Liver (tissue), 9 donors: Measurements from ENCODE around the gene ID3. TPM values are rescaled to one million over a fixed set of nuclear protein-coding genes. Genes with fewer than 3 reads are reported as not detected.

Experiments
- DNase-seq: peaks from one replicate; pipeline ENCODE4 v3.0.0-alpha.2; 2017; ENCODE audit warnings: low spot score
- H3K27ac ChIP-seq, 2 donors: one replicate each; pipeline ENCODE4 v1.7.0; 2013; ENCODE audit warnings: inconsistent platforms in 2 of 2, low read length in 2 of 2, control low read depth in 1 of 2, low read depth in 1 of 2, mild to moderate bottlenecking in 1 of 2
- H3K27me3 ChIP-seq, 4 donors: one replicate each; pipeline versions ENCODE4 v1.6.1 to v1.7.0; 2013; ENCODE audit warnings: low read length in 3 of 4, inconsistent platforms in 1 of 4, mild to moderate bottlenecking in 1 of 4, moderate library complexity in 1 of 4; ENCODE audit not compliant: control insufficient read depth in 4 of 4, insufficient read depth in 4 of 4
- H3K36me3 ChIP-seq, 4 donors: one replicate each; pipeline versions ENCODE4 v1.6.1 to v1.7.0; 2013; ENCODE audit warnings: low read length in 3 of 4, mild to moderate bottlenecking in 3 of 4, low read depth in 1 of 4, moderate library complexity in 1 of 4; ENCODE audit not compliant: control insufficient read depth in 4 of 4, insufficient read depth in 3 of 4
- H3K4me1 ChIP-seq, 4 donors: one replicate each; pipeline versions ENCODE4 v1.6.1 to v1.7.0; 2013; ENCODE audit warnings: low read length in 3 of 4, mild to moderate bottlenecking in 3 of 4, moderate library complexity in 1 of 4; ENCODE audit not compliant: control insufficient read depth in 4 of 4, insufficient read depth in 4 of 4
- H3K4me3 ChIP-seq, 3 donors: one replicate each; pipeline versions ENCODE4 v1.6.1 to v1.7.0; 2013; ENCODE audit warnings: low read length in 3 of 3, control low read depth in 1 of 3, low read depth in 1 of 3, mild to moderate bottlenecking in 1 of 3
- H3K9ac ChIP-seq, 2 donors: one replicate each; pipeline ENCODE4 v1.7.0; 2013; ENCODE audit warnings: low read length in 2 of 2, mild to moderate bottlenecking in 2 of 2, moderate library complexity in 2 of 2, control low read depth in 1 of 2, low read depth in 1 of 2
- H3K9me3 ChIP-seq, 4 donors: one replicate each; pipeline versions ENCODE4 v1.6.1 to v1.7.0; 2013; ENCODE audit warnings: low read length in 3 of 4; ENCODE audit not compliant: control insufficient read depth in 4 of 4
- CTCF ChIP-seq: fragments of 150-350 bp; IDR thresholded peaks from 2 replicates; pipeline ENCODE4 v1.5.1; 2017; ENCODE audit warnings: improper control_type of control experiment, low read depth, low read length; ENCODE audit not compliant: missing input control
- EGR1 ChIP-seq, 2 donors: IDR thresholded peaks; 2 replicates each; pipeline ENCODE4 v1.6.1; 2016 to 2018; ENCODE audit warnings: antibody characterized with exemption in 2 of 2, low read depth in 2 of 2
- FOXA1 ChIP-seq: IDR thresholded peaks from 2 replicates; pipeline ENCODE4 v1.6.1; 2016; ENCODE audit warnings: antibody characterized with exemption
- FOXA2 ChIP-seq: IDR thresholded peaks from 2 replicates; pipeline ENCODE4 v1.6.1; 2016; ENCODE audit warnings: antibody characterized with exemption
- GABPA ChIP-seq, 2 donors: IDR thresholded peaks in 1 of 2; conservative IDR thresholded peaks in 1 of 2; 2 replicates each; pipeline ENCODE4 v1.6.1; 2016; ENCODE audit warnings: antibody characterized with exemption in 2 of 2, mild to moderate bottlenecking in 1 of 2, moderate library complexity in 1 of 2
- HNF4A ChIP-seq, 2 donors: conservative IDR thresholded peaks; 2 replicates each; pipeline ENCODE4 v1.6.1; 2016; ENCODE audit warnings: antibody characterized with exemption in 2 of 2, mild to moderate bottlenecking in 2 of 2
- HNF4G ChIP-seq: IDR thresholded peaks from 2 replicates; pipeline ENCODE4 v1.6.1; 2016; ENCODE audit warnings: antibody characterized with exemption
- JUND ChIP-seq, 2 donors: IDR thresholded peaks; 2 replicates each; pipeline ENCODE4 v1.6.1; 2016; ENCODE audit warnings: antibody characterized with exemption in 2 of 2
- NR2F2 ChIP-seq: IDR thresholded peaks from 2 replicates; pipeline ENCODE4 v1.6.1; 2016; ENCODE audit warnings: antibody characterized with exemption
- RAD21 ChIP-seq, 2 donors: IDR thresholded peaks; 2 replicates each; pipeline ENCODE4 v1.6.1; 2016; ENCODE audit warnings: antibody characterized with exemption in 2 of 2, mild to moderate bottlenecking in 2 of 2
- REST ChIP-seq: IDR thresholded peaks from 2 replicates; pipeline ENCODE4 v1.6.1; 2016; ENCODE audit warnings: antibody characterized with exemption, mild to moderate bottlenecking
- RXRA ChIP-seq, 2 donors: IDR thresholded peaks; 2 replicates each; pipeline ENCODE4 v1.6.1; 2017 to 2018; ENCODE audit warnings: antibody characterized with exemption in 2 of 2, mild to moderate bottlenecking in 1 of 2
- SP1 ChIP-seq: IDR thresholded peaks from 2 replicates; pipeline ENCODE4 v1.6.1; 2018; ENCODE audit warnings: antibody characterized with exemption, mild to moderate bottlenecking
- TAF1 ChIP-seq: conservative IDR thresholded peaks from 2 replicates; pipeline ENCODE4 v1.6.1; 2016; ENCODE audit warnings: antibody characterized with exemption, mild to moderate bottlenecking
- YY1 ChIP-seq: IDR thresholded peaks from 2 replicates; pipeline ENCODE4 v1.6.1; 2016; ENCODE audit warnings: antibody characterized with exemption, mild to moderate bottlenecking
- WGBS: extraction: QIAGEN DNeasy Blood & Tissue Kit; methylation state at CpG from one replicate; pipeline ENCODE4 v1.1.7; 2013; 5-methylcytosine and 5-hydroxymethylcytosine counted together
- polyA plus RNA-seq, 2 donors: library from polyadenylated mRNA; stranded (reverse) in 1 of 2; unstranded in 1 of 2; fragments of 200-250 nt in 1 of 2; fragments of >200 nt in 1 of 2; fragmentation: Nextera tagmentation in 1 of 2; extraction: Ambion mirVana in 1 of 2; gene quantifications; one replicate each; pipeline versions ENCODE4 v1.2.1 to v1.2.3, GENCODE V29; 2013 to 2015
- total RNA-seq, 2 donors: library from RNA; depleted of rRNA; stranded (reverse); fragments of >200 nt; gene quantifications; one replicate each; pipeline ENCODE4 v1.2.3, GENCODE V29; 2014
- TF ChIP-seq, protein P1 (sequence below): IDR thresholded peaks from 2 replicates; pipeline ENCODE4 v1.6.1; 2016; ENCODE audit warnings: antibody characterized with exemption
- TF ChIP-seq, protein P2 (sequence below): IDR thresholded peaks from 2 replicates; pipeline ENCODE4 v1.6.1; 2016; ENCODE audit warnings: antibody characterized with exemption
- donor health status: healthy.
- donor health status: healthy.
- donor health status: healthy.
- donor health status: healthy.
- donor health status: healthy.

The ID3 gene
- total and polyA plus RNA-seq, 4 donors = 21.6 to 42.6 (median 37.9) TPM

DNA sequence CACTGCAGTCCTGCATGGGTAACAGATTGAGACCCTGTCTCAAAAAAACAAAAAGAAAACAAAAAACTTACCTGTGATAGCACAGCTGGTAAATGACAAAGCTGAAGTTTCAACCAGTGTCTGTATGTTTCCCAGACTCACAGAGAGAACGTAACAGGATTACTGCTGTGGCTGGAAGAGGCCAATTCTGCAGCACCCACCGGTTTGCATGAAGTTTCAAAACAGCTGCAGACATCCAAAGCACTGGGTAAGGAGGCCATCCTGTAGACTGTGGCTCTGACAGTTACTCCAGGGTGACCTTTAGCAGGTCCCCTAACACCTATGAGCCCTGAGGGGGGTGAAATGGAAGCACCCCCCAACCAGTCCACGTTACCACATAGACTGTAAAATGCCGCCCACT lies 7.5 kb downstream of the ID3 start (continued):
- no peak for TF ChIP-seq REST
- TF ChIP-seq SP1 = no peak
- TF ChIP-seq, protein P1, sequence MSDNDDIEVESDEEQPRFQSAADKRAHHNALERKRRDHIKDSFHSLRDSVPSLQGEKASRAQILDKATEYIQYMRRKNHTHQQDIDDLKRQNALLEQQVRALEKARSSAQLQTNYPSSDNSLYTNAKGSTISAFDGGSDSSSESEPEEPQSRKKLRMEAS = no peak
- TF ChIP-seq RAD21 (IDR thresholded peaks at IDR 0.05) = no peak
- no peak for TF ChIP-seq TAF1
- TF ChIP-seq FOXA1 = no peak
- TF ChIP-seq RXRA (IDR thresholded peaks at IDR 0.05) = no peak
- TF ChIP-seq EGR1 (IDR thresholded peaks at IDR 0.05; ENCODE audit: low read depth in 2 of 2) = no peak

DNA sequence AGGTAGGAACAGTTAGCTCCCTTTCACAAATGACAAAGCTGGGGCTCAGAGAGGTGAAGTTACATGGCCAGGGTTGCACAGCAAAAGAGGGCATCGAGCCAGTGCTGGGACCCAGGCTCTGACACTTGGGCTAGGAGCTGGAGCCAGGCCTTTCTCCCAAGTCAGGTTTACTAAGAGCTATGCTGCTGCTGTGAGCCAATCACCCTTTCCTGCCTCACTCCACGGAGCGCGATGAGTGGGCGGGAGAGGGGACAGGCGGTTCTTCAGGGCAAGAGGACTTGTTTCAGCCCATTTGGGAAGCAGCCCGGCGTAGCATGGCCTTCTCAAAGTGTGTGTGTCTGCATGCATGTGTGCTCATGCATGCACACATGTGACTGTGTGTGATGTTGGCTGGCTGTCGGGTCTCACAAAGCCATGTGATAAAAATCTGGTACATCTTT lies 10.6 kb downstream of the ID3 start:
- H3K4me3 ChIP-seq = no peak overlapping the region
- no peaks in the 10 kb centered on the region for H3K27me3 ChIP-seq
- 80% methylated on average over 9 of the region's 9 CpGs for WGBS
- no peak for TF ChIP-seq CTCF
- TF ChIP-seq, protein P1 = no peak
- no peak for TF ChIP-seq EGR1 (IDR thresholded peaks at IDR 0.05; ENCODE audit: low read depth in 2 of 2)
- no peak for TF ChIP-seq HNF4G
- TF ChIP-seq HNF4A (conservative IDR thresholded peaks at IDR 0.05) = no peak
- no peak for TF ChIP-seq REST
- no peak for TF ChIP-seq JUND (IDR thresholded peaks at IDR 0.05)
- TF ChIP-seq, protein P2, sequence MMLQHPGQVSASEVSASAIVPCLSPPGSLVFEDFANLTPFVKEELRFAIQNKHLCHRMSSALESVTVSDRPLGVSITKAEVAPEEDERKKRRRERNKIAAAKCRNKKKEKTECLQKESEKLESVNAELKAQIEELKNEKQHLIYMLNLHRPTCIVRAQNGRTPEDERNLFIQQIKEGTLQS = no peak
- no peak for TF ChIP-seq RXRA (IDR thresholded peaks at IDR 0.05)
- TF ChIP-seq SP1 = no peak
- TF ChIP-seq GABPA (IDR thresholded peaks at IDR 0.05 in 1 of 2, conservative IDR thresholded peaks at IDR 0.05 in 1 of 2) = no peak
- TF ChIP-seq FOXA2 = no peak
- no peak for TF ChIP-seq YY1
- TF ChIP-seq NR2F2 = no peak
- H3K9ac ChIP-seq = no peak overlapping the region
- no peak overlapping the region for H3K27ac ChIP-seq
- H3K9me3 ChIP-seq = no peaks in the 10 kb centered on the region
- no peaks in the 10 kb centered on the region for H3K36me3 ChIP-seq
- DNase-seq = no peak
- no peaks in the 10 kb centered on the region for H3K4me1 ChIP-seq
